ENCODE data around the gene FNDC3B.

The FNDC3B gene

GRCh38 chr3:172176061-172176770, 136.8 kb downstream of the FNDC3B start:
- no peak for DNase-seq (ENCODE audit: low read depth)
- no peak for TF ChIP-seq CTCF (IDR thresholded peaks at IDR 0.05; ENCODE audit: low read depth, low read length, missing control alignments)
- in situ Hi-C loops (cut with HindIII; ENCODE audit: low sequenced_read_pairs) = loop anchor here (5.0 kb wide), 1 partner anchor 51 kb away; no protein-coding TSS in a partner anchor
- no peak overlapping the region for H3K4me3 ChIP-seq (ENCODE audit: low read depth, low read length)

GRCh38 chr3:172177046-172177445, 137.7 kb downstream of the FNDC3B start:
- no peak for TF ChIP-seq CTCF (IDR thresholded peaks at IDR 0.05; ENCODE audit: low read depth, low read length, missing control alignments)
- peak; percentile 68 for DNase-seq (ENCODE audit: low read depth)
- in situ Hi-C loops (cut with HindIII; ENCODE audit: low sequenced_read_pairs) = loop anchor here (5.0 kb wide), 1 partner anchor 50 kb away; no protein-coding TSS in a partner anchor
- H3K4me3 ChIP-seq (ENCODE audit: low read depth, low read length) = no peak overlapping the region

- H3K4me3 ChIP-seq (ENCODE audit: low read depth, low read length) = no peak overlapping the region
- in situ Hi-C loops (cut with HindIII; ENCODE audit: low sequenced_read_pairs) = loop anchor here (5.0 kb wide), 1 partner anchor 49 kb away; no protein-coding TSS in a partner anchor
- TF ChIP-seq CTCF (IDR thresholded peaks at IDR 0.05; ENCODE audit: low read depth, low read length, missing control alignments) = no peak
- no peak for DNase-seq (ENCODE audit: low read depth)
These were observed 138.5 kb downstream of the FNDC3B start for GRCh38 chr3:172177803-172178316.

- H3K4me3 ChIP-seq (ENCODE audit: low read depth, low read length) = no peak overlapping the region
- in situ Hi-C loops (cut with HindIII; ENCODE audit: low sequenced_read_pairs) = loop anchor here (5.0 kb wide), 1 partner anchor 47 kb away; no protein-coding TSS in a partner anchor
- DNase-seq (ENCODE audit: low read depth) = no peak
- no peak for TF ChIP-seq CTCF (IDR thresholded peaks at IDR 0.05; ENCODE audit: low read depth, low read length, missing control alignments)
These were observed 140.5 kb downstream of the FNDC3B start for GRCh38 chr3:172179680-172180399.

GRCh38 chr3:172180473-172180872, 141.1 kb downstream of the FNDC3B start:
- in situ Hi-C loops (cut with HindIII; ENCODE audit: low sequenced_read_pairs) = no loop called here
- DNase-seq (ENCODE audit: low read depth) = no peak
- no peak overlapping the region for H3K4me3 ChIP-seq (ENCODE audit: low read depth, low read length)
- TF ChIP-seq CTCF (IDR thresholded peaks at IDR 0.05; ENCODE audit: low read depth, low read length, missing control alignments) = no peak

- no peak for TF ChIP-seq CTCF (IDR thresholded peaks at IDR 0.05; ENCODE audit: low read depth, low read length, missing control alignments)
- no peak for DNase-seq (ENCODE audit: low read depth)
- no peak overlapping the region for H3K4me3 ChIP-seq (ENCODE audit: low read depth, low read length)
- in situ Hi-C loops (cut with HindIII; ENCODE audit: low sequenced_read_pairs) = no loop called here
These were observed 142.7 kb downstream of the FNDC3B start for GRCh38 chr3:172181932-172182586.

Measured in astrocyte of the cerebellum (primary cell).